ENCODE measurements around the gene PUSL1. TPM values are rescaled to one million over a fixed set of nuclear protein-coding genes. Genes with fewer than 3 reads are reported as not detected.

PUSL1 gene
- total and polyA plus RNA-seq, 2 of the 13 experiments (the other 11 are each of a cell fraction or from before 2014, with no cell fraction given) = 8.3 to 22.2 TPM

GRCh38 chr1:1359664-1360468, 51.5 kb downstream of the PUSL1 start (continued):
- no peak for TF ChIP-seq ZNF280D (CRISPR knock-in tag; IDR thresholded peaks at IDR 0.05)
- peak; percentile 84 for TF ChIP-seq AGO2 (optimal IDR thresholded peaks at IDR 0.05; ENCODE audit: low read depth, low read length)
- peak; percentile 81 for TF ChIP-seq ZNF543 (CRISPR knock-in tag; IDR thresholded peaks at IDR 0.05)
- TF ChIP-seq SOX5 (CRISPR knock-in tag; IDR thresholded peaks at IDR 0.05; ENCODE audit: borderline replicate concordance) = peak; percentile 91
- peak; percentile 95 for TF ChIP-seq RXRA (CRISPR knock-in tag; IDR thresholded peaks at IDR 0.05)
- peak; percentile 73 for TF ChIP-seq PHF21A (CRISPR knock-in tag; IDR thresholded peaks at IDR 0.05)
- no peak for TF ChIP-seq ZNF30 (CRISPR knock-in tag; IDR thresholded peaks at IDR 0.05)
- TF ChIP-seq FOSL1 (CRISPR knock-in tag; IDR thresholded peaks at IDR 0.05; ENCODE audit: borderline replicate concordance) = no peak
- TF ChIP-seq PAXIP1 (CRISPR knock-in tag; conservative IDR thresholded peaks at IDR 0.05) = peak; percentile 81
- no peak for TF ChIP-seq GLMP (CRISPR knock-in tag; IDR thresholded peaks at IDR 0.05; ENCODE audit: borderline replicate concordance)
- no peak for TF ChIP-seq NR3C1 (CRISPR knock-in tag; IDR thresholded peaks at IDR 0.05)
- TF ChIP-seq ZNF552 (CRISPR knock-in tag; IDR thresholded peaks at IDR 0.05; ENCODE audit: borderline replicate concordance) = peak; percentile 53; the same call in 1 of the 2 replicates
- TF ChIP-seq ATF4 (CRISPR knock-in tag; IDR thresholded peaks at IDR 0.05) = no peak
- TF ChIP-seq PITX1 (CRISPR knock-in tag; IDR thresholded peaks at IDR 0.05) = 0 out of 2 replicates have a peak, but pooled peaks have one; percentile 22
- peak; percentile 77 for TF ChIP-seq ZBTB7B (CRISPR knock-in tag; IDR thresholded peaks at IDR 0.05)
- no peak; the same call in 1 of the 2 replicates for TF ChIP-seq NR0B2 (CRISPR knock-in tag; IDR thresholded peaks at IDR 0.05)
- no peak for TF ChIP-seq ZNF780A (CRISPR knock-in tag; IDR thresholded peaks at IDR 0.05)
- TF ChIP-seq ZNF20 (CRISPR knock-in tag; IDR thresholded peaks at IDR 0.05) = no peak

All from HepG2 (cell line).